Sigmoid colon (tissue), 7 donors: ENCODE data around the gene CLEC16A. TPM values are rescaled to one million over a fixed set of nuclear protein-coding genes. Genes with fewer than 3 reads are reported as not detected.

Source experiments
- DNase-seq: peaks from one replicate; pipeline ENCODE4 v3.0.0-alpha.2; 2019
- H3K27ac ChIP-seq, 4 donors: fragments of 200-600 bp; sonication (generic); one replicate each; pipeline ENCODE4 v1.5.1; 2016 to 2019; ENCODE audit warnings: mild to moderate bottlenecking in 1 of 4
- H3K27me3 ChIP-seq, 3 donors: fragments of 200-600 bp; sonication (generic); one replicate each; pipeline ENCODE4 v1.5.1; 2019; ENCODE audit warnings: mild to moderate bottlenecking in 1 of 3
- H3K36me3 ChIP-seq, 4 donors: fragments of 200-600 bp; sonication (generic); one replicate each; pipeline ENCODE4 v1.5.1; 2016 to 2019
- H3K4me1 ChIP-seq, 4 donors: fragments of 200-600 bp; sonication (generic); one replicate each; pipeline ENCODE4 v1.5.1; 2017 to 2019
- H3K4me3 ChIP-seq, 4 donors: fragments of 200-600 bp; sonication (generic); one replicate each; pipeline ENCODE4 v1.5.1; 2017 to 2019; ENCODE audit warnings: mild to moderate bottlenecking in 2 of 4, moderate library complexity in 1 of 4
- H3K9me3 ChIP-seq, 4 donors: fragments of 200-600 bp in 3 of 4; sonication (generic) in 3 of 4; one replicate each; pipeline versions ENCODE4 v1.5.1 to v1.6.1; 2013 to 2019
- EP300 ChIP-seq, 4 donors: sonication (generic); formaldehyde crosslinking; IDR thresholded peaks; one replicate each; pipeline ENCODE4 v1.6.1; 2017; ENCODE audit warnings: antibody characterized with exemption in 4 of 4
- POLR2A ChIP-seq, 2 donors: fragments of 450-650 bp; IDR thresholded peaks; one replicate each; pipeline ENCODE4 v1.6.1; 2016; ENCODE audit warnings: antibody characterized with exemption in 2 of 2, mild to moderate bottlenecking in 2 of 2, moderate library complexity in 2 of 2
- POLR2AphosphoS5 ChIP-seq, 4 donors: sonication (generic); formaldehyde crosslinking; IDR thresholded peaks; one replicate each; pipeline ENCODE4 v1.6.1; 2017; ENCODE audit warnings: antibody characterized with exemption in 4 of 4
- WGBS, 2 donors: extraction: QIAGEN DNeasy Blood & Tissue Kit; methylation state at CpG; one replicate each; pipeline ENCODE4 v1.1.7; 2013; 5-methylcytosine and 5-hydroxymethylcytosine counted together
- intact Hi-C: fragments of 100-400 bp; cut with DNase I; formaldehyde crosslinking; loops from one replicate; pipeline ENCODE4 v1.15.1; 2023
- polyA plus RNA-seq, 3 donors: library from polyadenylated mRNA; stranded (reverse); fragments of 200-250 nt; gene quantifications; one replicate each; pipeline ENCODE4 v1.2.3, GENCODE V29; 2013
- total RNA-seq, 4 donors: library from RNA; depleted of rRNA; stranded (reverse); fragments of >200 nt; gene quantifications; one replicate each; pipeline ENCODE4 v1.1.0, GENCODE V29; 2016
- TF ChIP-seq, protein P1 (sequence below), 4 experiments: fragments of 450-650 bp in 3 of 4; fragments of 200-600 bp in 1 of 4; IDR thresholded peaks; one replicate each; pipeline ENCODE4 v1.5.1; 2016 to 2019; ENCODE audit warnings: antibody characterized with exemption in 4 of 4, mild to moderate bottlenecking in 3 of 4, moderate library complexity in 2 of 4
- donor health status: healthy with polysubstance abuse.
- donor health status: Bipolar disorder and iron deficiency.
- donor health status: healthy.

The CLEC16A gene
- total and polyA plus RNA-seq, 7 donors, result 9.6 to 35.2 (median 24.6) TPM

DNA sequence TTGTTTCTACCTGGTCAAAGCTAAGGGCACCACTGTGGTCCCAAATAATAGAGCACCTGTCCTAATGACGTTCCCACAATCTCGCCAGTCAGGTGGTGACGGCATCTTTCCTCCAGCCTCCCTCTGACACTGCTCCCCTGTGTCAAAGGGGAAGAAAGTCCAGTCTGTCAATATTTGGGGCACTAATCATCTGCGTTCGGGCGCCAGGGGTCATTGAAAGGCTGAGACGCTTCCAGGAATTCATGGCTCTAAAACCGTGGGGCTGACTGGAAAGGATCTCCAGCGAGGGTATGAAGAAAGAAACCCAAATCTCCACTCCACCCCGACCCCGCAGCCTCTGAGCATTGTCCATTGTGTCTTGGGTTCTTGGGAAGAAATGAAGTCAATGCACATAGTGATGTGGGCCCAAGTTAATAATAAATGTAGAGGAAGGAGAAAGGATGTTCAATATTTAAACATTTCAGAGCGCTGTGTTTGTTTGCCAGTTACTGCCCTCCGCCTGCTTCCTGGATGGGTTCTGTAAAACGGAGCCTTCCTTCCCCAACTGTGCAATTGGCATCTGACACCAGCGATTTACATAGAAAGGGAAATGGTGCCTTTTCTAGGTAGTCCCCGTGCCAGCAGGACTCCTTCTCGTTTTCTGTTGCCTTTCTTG is 208.4 kb downstream of the CLEC16A start:
- DNase-seq, result no peak

GRCh38 chr16:11155284-11155806 is 211.0 kb downstream of the CLEC16A start:
- DNase-seq, result no peak
- TF ChIP-seq POLR2A (IDR thresholded peaks at IDR 0.05) (no peak), POLR2AphosphoS5 (IDR thresholded peaks at IDR 0.05) (no peak), EP300 (IDR thresholded peaks at IDR 0.05) (no peak)
- TF ChIP-seq, protein P1, sequence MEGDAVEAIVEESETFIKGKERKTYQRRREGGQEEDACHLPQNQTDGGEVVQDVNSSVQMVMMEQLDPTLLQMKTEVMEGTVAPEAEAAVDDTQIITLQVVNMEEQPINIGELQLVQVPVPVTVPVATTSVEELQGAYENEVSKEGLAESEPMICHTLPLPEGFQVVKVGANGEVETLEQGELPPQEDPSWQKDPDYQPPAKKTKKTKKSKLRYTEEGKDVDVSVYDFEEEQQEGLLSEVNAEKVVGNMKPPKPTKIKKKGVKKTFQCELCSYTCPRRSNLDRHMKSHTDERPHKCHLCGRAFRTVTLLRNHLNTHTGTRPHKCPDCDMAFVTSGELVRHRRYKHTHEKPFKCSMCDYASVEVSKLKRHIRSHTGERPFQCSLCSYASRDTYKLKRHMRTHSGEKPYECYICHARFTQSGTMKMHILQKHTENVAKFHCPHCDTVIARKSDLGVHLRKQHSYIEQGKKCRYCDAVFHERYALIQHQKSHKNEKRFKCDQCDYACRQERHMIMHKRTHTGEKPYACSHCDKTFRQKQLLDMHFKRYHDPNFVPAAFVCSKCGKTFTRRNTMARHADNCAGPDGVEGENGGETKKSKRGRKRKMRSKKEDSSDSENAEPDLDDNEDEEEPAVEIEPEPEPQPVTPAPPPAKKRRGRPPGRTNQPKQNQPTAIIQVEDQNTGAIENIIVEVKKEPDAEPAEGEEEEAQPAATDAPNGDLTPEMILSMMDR (IDR thresholded peaks at IDR 0.05), result no peak
- Histone ChIP-seq H3K27ac (no peak overlapping the region), H3K4me1 (peaks cover 0 to 19% (median 11%) of the 10 kb centered on the region in 4 donors), H3K4me3 (no peak overlapping the region), H3K9me3 (no peaks in the 10 kb centered on the region), H3K27me3 (no peaks in the 10 kb centered on the region), H3K36me3 (no peaks in the 10 kb centered on the region)
- intact Hi-C loops, result no loop called here
- WGBS, 2 donors, result 89 to 93% methylated on average over 13 of the region's 13 CpGs

More for the DNA sequence above, 208.4 kb downstream of the CLEC16A start:
- no peaks in the 10 kb centered on the region for H3K36me3 ChIP-seq
- no peak overlapping the region for H3K27ac ChIP-seq
- intact Hi-C loops, result no loop called here
- no peak overlapping the region for H3K4me3 ChIP-seq
- 68 to 80% methylated on average over 17 of the region's 17 CpGs for WGBS, 2 donors
- H3K4me1 ChIP-seq, result peaks cover 0 to 11% (median 5%) of the 10 kb centered on the region in 4 donors
- H3K27me3 ChIP-seq, result no peaks in the 10 kb centered on the region
- TF ChIP-seq POLR2A (IDR thresholded peaks at IDR 0.05) (no peak), EP300 (IDR thresholded peaks at IDR 0.05) (no peak), POLR2AphosphoS5 (IDR thresholded peaks at IDR 0.05) (no peak)
- TF ChIP-seq, protein P1 (IDR thresholded peaks at IDR 0.05), result no peak
- no peaks in the 10 kb centered on the region for H3K9me3 ChIP-seq

- DNase-seq, result no peak
- H3K9me3 ChIP-seq, result no peaks in the 10 kb centered on the region
- no peaks in the 10 kb centered on the region for H3K36me3 ChIP-seq
- intact Hi-C loops, result no loop called here
- H3K4me3 ChIP-seq, result no peak overlapping the region
- peaks cover 0 to 20% (median 14%) of the 10 kb centered on the region in 4 donors for H3K4me1 ChIP-seq
- TF ChIP-seq EP300 (IDR thresholded peaks at IDR 0.05) (no peak), POLR2A (IDR thresholded peaks at IDR 0.05) (no peak), POLR2AphosphoS5 (IDR thresholded peaks at IDR 0.05) (no peak)
- TF ChIP-seq, protein P1 (IDR thresholded peaks at IDR 0.05), result no peak
- 95% methylated on average over 9 of the region's 9 CpGs for WGBS, 2 donors
- no peak overlapping the region for H3K27ac ChIP-seq
- H3K27me3 ChIP-seq, result no peaks in the 10 kb centered on the region
Measured at GRCh38 chr16:11156401-11156800, 212.0 kb downstream of the CLEC16A start.

GRCh38 chr16:11157143-11157542 is 212.8 kb downstream of the CLEC16A start:
- no peaks in the 10 kb centered on the region for H3K36me3 ChIP-seq
- no peak overlapping the region for H3K4me3 ChIP-seq
- no peak overlapping the region for H3K27ac ChIP-seq
- H3K27me3 ChIP-seq, result no peaks in the 10 kb centered on the region
- H3K9me3 ChIP-seq, result no peaks in the 10 kb centered on the region
- no peak for DNase-seq
- H3K4me1 ChIP-seq, result peaks cover 0 to 20% (median 18%) of the 10 kb centered on the region in 4 donors
- no peak for TF ChIP-seq POLR2AphosphoS5 (IDR thresholded peaks at IDR 0.05)
- TF ChIP-seq EP300 (IDR thresholded peaks at IDR 0.05), result no peak
- TF ChIP-seq, protein P1 (IDR thresholded peaks at IDR 0.05), result no peak
- no peak for TF ChIP-seq POLR2A (IDR thresholded peaks at IDR 0.05)
- WGBS, 2 donors, result 74 to 91% methylated on average over 7 of the region's 7 CpGs
- intact Hi-C loops, result no loop called here
